Vagina (tissue), 2 donors: ENCODE results near the gene HPN. TPM values are rescaled to one million over a fixed set of nuclear protein-coding genes. Genes with fewer than 3 reads are reported as not detected.

Experiments
- DNase-seq, 2 donors: peaks; one replicate each; pipeline ENCODE4 v3.0.0-alpha.2; 2017; ENCODE audit errors: extremely low spot score in 2 of 2
- H3K27ac ChIP-seq: fragments of 200-600 bp; sonication (generic); one replicate; pipeline ENCODE4 v1.5.1; 2019
- H3K27me3 ChIP-seq: fragments of 200-600 bp; sonication (generic); one replicate; pipeline ENCODE4 v1.5.1; 2019
- H3K36me3 ChIP-seq, 2 donors: fragments of 200-600 bp; sonication (generic); one replicate each; pipeline ENCODE4 v1.5.1; 2017 to 2019
- H3K4me1 ChIP-seq: fragments of 200-600 bp; sonication (generic); one replicate; pipeline ENCODE4 v1.5.1; 2019
- H3K4me3 ChIP-seq, 2 donors: fragments of 200-600 bp; sonication (generic); 1 replicate in 1 of 2; 2 replicates in 1 of 2; pipeline ENCODE4 v1.5.1; 2016 to 2019
- H3K9me3 ChIP-seq: fragments of 200-600 bp; sonication (generic); one replicate; pipeline ENCODE4 v1.5.1; 2019
- POLR2A ChIP-seq, 2 donors: fragments of 450-650 bp; IDR thresholded peaks; one replicate each; pipeline ENCODE4 v1.6.1; 2017; ENCODE audit warnings: antibody characterized with exemption in 2 of 2, mild to moderate bottlenecking in 2 of 2, moderate library complexity in 2 of 2
- POLR2AphosphoS5 ChIP-seq, 2 donors: sonication (generic); formaldehyde crosslinking; IDR thresholded peaks; one replicate each; pipeline ENCODE4 v1.9.0; 2017; ENCODE audit warnings: antibody characterized with exemption in 2 of 2, mild to moderate bottlenecking in 2 of 2, low read depth in 1 of 2; ENCODE audit not compliant: insufficient read depth in 1 of 2
- intact Hi-C: fragments of 100-400 bp; cut with DNase I; formaldehyde crosslinking; loops from one replicate; pipeline ENCODE4 v1.15.1; 2023
- total RNA-seq: library from RNA; depleted of rRNA; stranded (reverse); fragments of >200 nt; gene quantifications from one replicate; pipeline ENCODE4 v1.2.3, GENCODE V29; 2016
- TF ChIP-seq, protein P1 (sequence below), 3 experiments: fragments of 450-650 bp in 2 of 3; fragments of 200-600 bp in 1 of 3; sonication (generic) in 1 of 3; IDR thresholded peaks; one replicate each; pipeline ENCODE4 v1.5.1; 2017 to 2019; ENCODE audit warnings: antibody characterized with exemption in 3 of 3, mild to moderate bottlenecking in 2 of 3, moderate library complexity in 2 of 3

The HPN gene
- total RNA-seq, 1 donor from 2014 or later, result not detected

DNA sequence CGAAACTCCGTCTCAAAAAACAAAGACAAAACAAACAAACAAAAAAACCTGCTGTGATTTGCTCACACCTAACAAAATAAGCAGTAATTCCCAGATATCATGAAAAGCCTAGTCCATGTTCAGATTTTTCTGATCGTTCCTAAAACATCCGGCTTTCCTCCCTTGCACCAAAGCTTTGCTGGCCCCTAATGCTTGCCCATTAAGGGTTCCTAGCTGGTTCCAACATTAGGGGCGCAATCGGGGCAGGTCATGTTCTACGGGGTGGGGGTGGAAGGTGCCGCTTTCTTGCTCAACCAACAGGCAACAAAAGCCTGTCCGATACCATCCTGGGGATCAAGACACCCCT lies 48.6 kb downstream of the HPN start:
- no peaks in the 10 kb centered on the region for H3K27me3 ChIP-seq
- no peak overlapping the region for H3K27ac ChIP-seq
- H3K9me3 ChIP-seq, result no peaks in the 10 kb centered on the region
- no peaks in the 10 kb centered on the region for H3K36me3 ChIP-seq
- DNase-seq, result no peak
- H3K4me1 ChIP-seq, result peaks cover 13% of the 10 kb centered on the region
- no peak overlapping the region for H3K4me3 ChIP-seq
- no peak for TF ChIP-seq POLR2AphosphoS5 (IDR thresholded peaks at IDR 0.05; ENCODE audit: insufficient read depth in 1 of 2, low read depth in 1 of 2)
- no peak for TF ChIP-seq POLR2A (IDR thresholded peaks at IDR 0.05)
- TF ChIP-seq, protein P1, sequence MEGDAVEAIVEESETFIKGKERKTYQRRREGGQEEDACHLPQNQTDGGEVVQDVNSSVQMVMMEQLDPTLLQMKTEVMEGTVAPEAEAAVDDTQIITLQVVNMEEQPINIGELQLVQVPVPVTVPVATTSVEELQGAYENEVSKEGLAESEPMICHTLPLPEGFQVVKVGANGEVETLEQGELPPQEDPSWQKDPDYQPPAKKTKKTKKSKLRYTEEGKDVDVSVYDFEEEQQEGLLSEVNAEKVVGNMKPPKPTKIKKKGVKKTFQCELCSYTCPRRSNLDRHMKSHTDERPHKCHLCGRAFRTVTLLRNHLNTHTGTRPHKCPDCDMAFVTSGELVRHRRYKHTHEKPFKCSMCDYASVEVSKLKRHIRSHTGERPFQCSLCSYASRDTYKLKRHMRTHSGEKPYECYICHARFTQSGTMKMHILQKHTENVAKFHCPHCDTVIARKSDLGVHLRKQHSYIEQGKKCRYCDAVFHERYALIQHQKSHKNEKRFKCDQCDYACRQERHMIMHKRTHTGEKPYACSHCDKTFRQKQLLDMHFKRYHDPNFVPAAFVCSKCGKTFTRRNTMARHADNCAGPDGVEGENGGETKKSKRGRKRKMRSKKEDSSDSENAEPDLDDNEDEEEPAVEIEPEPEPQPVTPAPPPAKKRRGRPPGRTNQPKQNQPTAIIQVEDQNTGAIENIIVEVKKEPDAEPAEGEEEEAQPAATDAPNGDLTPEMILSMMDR (IDR thresholded peaks at IDR 0.05), result no peak
- intact Hi-C loops, result loop anchor here (2.0 kb wide), 1 partner anchor 77 kb away; no protein-coding TSS in a partner anchor

GRCh38 chr19:35090506-35091214 lies 49.1 kb downstream of the HPN start:
- intact Hi-C loops, result loop anchor here (2.0 kb wide), 1 partner anchor 78 kb away; no protein-coding TSS in a partner anchor
- Histone ChIP-seq H3K4me1 (peaks cover 13% of the 10 kb centered on the region), H3K9me3 (no peaks in the 10 kb centered on the region), H3K36me3 (no peaks in the 10 kb centered on the region), H3K27me3 (no peaks in the 10 kb centered on the region), H3K27ac (peak overlapping the region; percentile 2), H3K4me3 (peak overlapping the region in 1 of 2 donors; percentile 7)
- no peak for TF ChIP-seq POLR2AphosphoS5 (IDR thresholded peaks at IDR 0.05; ENCODE audit: insufficient read depth in 1 of 2, low read depth in 1 of 2)
- TF ChIP-seq, protein P1 (IDR thresholded peaks at IDR 0.05), result peak; percentile 34 to 61 (median 46)
- no peak for DNase-seq

DNA sequence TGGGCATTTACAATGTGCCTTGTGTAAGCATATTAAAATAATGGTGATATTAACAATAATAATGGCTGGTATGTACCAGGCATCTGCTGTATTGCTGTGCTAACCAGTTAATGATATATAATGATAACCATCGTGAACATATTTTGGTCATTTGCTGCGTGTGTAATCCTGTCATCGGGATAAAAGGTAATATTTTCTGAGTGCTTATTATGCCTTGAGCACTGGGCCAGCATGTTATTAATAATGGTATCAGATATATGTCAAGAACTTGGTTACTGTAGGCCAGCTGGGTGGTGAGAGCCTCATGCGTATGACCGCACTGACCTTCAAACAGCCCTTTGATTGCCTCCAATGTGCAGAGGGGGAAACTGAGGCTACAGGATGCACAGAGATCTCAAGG lies 51.9 kb downstream of the HPN start:
- Histone ChIP-seq H3K27me3 (no peaks in the 10 kb centered on the region), H3K27ac (no peak overlapping the region), H3K4me1 (peaks cover 13% of the 10 kb centered on the region), H3K9me3 (no peaks in the 10 kb centered on the region), H3K36me3 (no peaks in the 10 kb centered on the region), H3K4me3 (no peak overlapping the region)
- intact Hi-C loops, result no loop called here
- no peak for DNase-seq
- TF ChIP-seq, protein P1 (IDR thresholded peaks at IDR 0.05), result no peak
- TF ChIP-seq POLR2A (IDR thresholded peaks at IDR 0.05) (no peak), POLR2AphosphoS5 (IDR thresholded peaks at IDR 0.05; ENCODE audit: insufficient read depth in 1 of 2, low read depth in 1 of 2) (no peak)

GRCh38 chr19:35093941-35094647 lies 52.6 kb downstream of the HPN start:
- H3K27ac ChIP-seq, result no peak overlapping the region
- H3K36me3 ChIP-seq, result no peaks in the 10 kb centered on the region
- peaks cover 13% of the 10 kb centered on the region for H3K4me1 ChIP-seq
- no peak overlapping the region for H3K4me3 ChIP-seq
- no peaks in the 10 kb centered on the region for H3K27me3 ChIP-seq
- DNase-seq, result no peak
- intact Hi-C loops, result no loop called here
- H3K9me3 ChIP-seq, result no peaks in the 10 kb centered on the region
- TF ChIP-seq POLR2A (IDR thresholded peaks at IDR 0.05) (no peak), POLR2AphosphoS5 (IDR thresholded peaks at IDR 0.05; ENCODE audit: insufficient read depth in 1 of 2, low read depth in 1 of 2) (no peak)
- TF ChIP-seq, protein P1 (IDR thresholded peaks at IDR 0.05), result no peak

DNA sequence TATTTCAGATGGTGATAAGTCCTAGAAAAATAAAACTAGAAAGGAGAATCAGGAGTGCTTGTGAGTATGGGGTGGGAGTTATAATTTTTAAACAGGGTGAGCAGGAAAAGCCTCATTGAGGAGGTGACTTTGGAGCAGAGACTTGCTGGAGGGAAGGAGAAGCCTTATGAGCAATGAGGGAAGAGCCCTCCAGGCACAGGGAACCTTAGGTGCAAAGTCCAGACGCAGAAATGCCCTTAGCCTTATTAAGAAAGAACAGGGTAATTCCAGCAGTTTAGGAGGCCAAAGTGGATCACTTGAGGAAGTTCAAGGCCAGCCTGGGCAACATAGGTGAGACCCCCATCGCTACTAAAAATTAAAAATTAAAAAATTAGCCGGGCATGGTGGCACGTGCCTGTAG lies 53.1 kb downstream of the HPN start:
- no peak for DNase-seq
- Histone ChIP-seq H3K4me3 (no peak overlapping the region), H3K36me3 (no peaks in the 10 kb centered on the region), H3K27me3 (no peaks in the 10 kb centered on the region), H3K27ac (no peak overlapping the region), H3K4me1 (peaks cover 13% of the 10 kb centered on the region), H3K9me3 (no peaks in the 10 kb centered on the region)
- intact Hi-C loops, result no loop called here
- TF ChIP-seq POLR2AphosphoS5 (IDR thresholded peaks at IDR 0.05; ENCODE audit: insufficient read depth in 1 of 2, low read depth in 1 of 2), result no peak
- no peak for TF ChIP-seq POLR2A (IDR thresholded peaks at IDR 0.05)
- TF ChIP-seq, protein P1 (IDR thresholded peaks at IDR 0.05), result no peak
